SK-N-MC (cell line): ENCODE results near the gene CAPN2.
A peak's percentile ranks its signal among the peaks of the same experiment; 100 is the strongest.

Experiments used
- DNase-seq: peaks from one replicate; pipeline ENCODE4 v3.0.0-alpha.2; 2011; ENCODE audit warnings: low read depth, low spot score
- H3K27ac ChIP-seq: fragments of 200-600 bp; sonication (generic); 2 replicates; pipeline ENCODE4 v1.5.1; 2016; ENCODE audit warnings: mixed run types
- H3K36me3 ChIP-seq: fragments of 200-600 bp; sonication (generic); 2 replicates; pipeline ENCODE4 v1.6.1; 2017; ENCODE audit warnings: antibody characterized with exemption, low read length, mixed read lengths; ENCODE audit not compliant: insufficient read depth
- H3K4me3 ChIP-seq: fragments of 200-600 bp; sonication (generic); 2 replicates; pipeline ENCODE4 v1.5.1; 2016
- H3K9ac ChIP-seq: fragments of 200-600 bp; sonication (generic); 2 replicates; pipeline ENCODE4 v1.8.0; 2017; ENCODE audit warnings: mixed run types, mixed read lengths; ENCODE audit not compliant: insufficient read length
- H3K9me3 ChIP-seq: fragments of 200-600 bp; sonication (generic); 2 replicates; pipeline ENCODE4 v1.6.1; 2017; ENCODE audit warnings: low read depth, mild to moderate bottlenecking, antibody characterized with exemption, low read length, moderate library complexity, mixed read lengths
- EZH2 ChIP-seq: fragments of 200-600 bp; sonication (generic); IDR thresholded peaks from one replicate; pipeline ENCODE4 v1.6.1; 2017; ENCODE audit warnings: antibody characterized with exemption
- FOXP2 ChIP-seq: optimal IDR thresholded peaks from 2 replicates; pipeline ENCODE3; 2011; ENCODE audit warnings: mild to moderate bottlenecking, moderate library complexity; ENCODE audit not compliant: insufficient read depth; ENCODE audit errors: extremely low read length, control extremely low read depth
- POLR2AphosphoS5 ChIP-seq: IDR thresholded peaks from 2 replicates; pipeline ENCODE4 v1.6.1; 2012; ENCODE audit warnings: mild to moderate bottlenecking, low read depth, low read length, borderline replicate concordance

Gene CAPN2

GRCh38 chr1:223695941-223696340, 16.4 kb upstream of the CAPN2 start:
- Histone ChIP-seq H3K36me3 (no peaks in the 10 kb centered on the region), H3K27ac (no peak overlapping the region), H3K4me3 (no peak overlapping the region), H3K9ac (no peak overlapping the region), H3K9me3 (no peaks in the 10 kb centered on the region)
- TF ChIP-seq POLR2AphosphoS5 (no peak), EZH2 (no peak), FOXP2 (no peak)
- no peak for DNase-seq

DNA sequence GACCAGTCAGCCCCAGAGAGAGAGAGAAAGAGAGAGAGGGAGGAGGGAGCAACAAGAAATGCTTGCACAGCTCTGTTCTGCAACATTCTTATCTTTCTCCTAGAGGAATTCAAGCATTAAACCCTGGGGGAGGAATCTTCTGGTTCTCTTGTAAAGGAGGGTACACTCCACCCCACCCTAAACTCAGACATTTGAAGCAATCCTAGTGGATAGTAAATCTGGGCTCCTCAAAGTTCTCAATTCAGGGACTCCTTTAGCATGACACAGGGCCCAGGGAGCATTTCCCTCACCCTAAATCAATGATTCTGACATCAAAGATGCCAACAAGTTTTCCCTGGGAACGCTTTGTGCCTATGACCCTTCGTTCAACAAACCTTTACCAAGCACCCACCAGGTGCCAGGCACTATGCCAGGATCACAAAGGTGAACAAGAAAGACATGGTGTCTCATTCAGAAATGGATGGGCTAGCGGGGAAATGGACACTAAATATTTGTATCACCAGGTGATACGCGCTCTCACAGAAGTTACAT, 11.9 kb upstream of the CAPN2 start:
- no peak for DNase-seq
- Histone ChIP-seq H3K27ac (peak overlapping the region; percentile 86), H3K36me3 (no peaks in the 10 kb centered on the region), H3K9ac (no peak overlapping the region), H3K9me3 (no peaks in the 10 kb centered on the region), H3K4me3 (no peak overlapping the region)
- TF ChIP-seq EZH2 = no peak
- no peak for TF ChIP-seq POLR2AphosphoS5
- TF ChIP-seq FOXP2 = no peak

DNA sequence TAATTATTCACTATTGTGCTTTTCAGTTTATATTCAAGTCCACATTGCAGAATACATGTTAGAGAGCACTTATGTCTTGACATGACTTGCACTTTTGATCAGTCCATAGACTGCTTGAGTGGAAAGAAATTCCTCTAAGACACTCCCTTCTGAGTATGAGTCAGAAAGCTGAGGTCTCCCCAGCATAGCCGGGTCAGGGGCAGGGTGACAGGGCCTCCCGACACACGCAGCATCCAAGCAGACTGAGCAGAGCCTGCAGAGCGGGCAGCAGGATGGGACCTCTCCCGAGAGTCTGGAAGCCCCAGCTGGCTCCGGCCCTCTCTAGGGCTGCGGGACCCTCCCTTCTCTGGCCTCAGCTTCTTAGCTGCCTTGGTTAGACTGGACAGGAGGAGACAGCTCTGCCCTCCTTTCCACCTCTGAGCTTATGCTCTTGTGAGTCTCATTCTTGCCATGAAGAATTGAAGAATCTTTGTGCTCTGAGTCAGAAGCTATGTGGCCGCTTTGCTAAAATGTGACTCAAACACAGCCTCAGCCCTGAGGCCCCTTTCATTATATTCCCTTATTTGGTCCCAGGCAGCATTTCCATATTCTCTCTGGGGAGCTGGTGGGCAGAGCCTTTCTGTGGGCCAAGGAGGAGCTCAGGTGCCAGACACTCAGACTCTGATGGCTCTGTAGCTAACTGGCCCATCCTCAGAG, 11.2 kb upstream of the CAPN2 start:
- TF ChIP-seq POLR2AphosphoS5 = no peak
- TF ChIP-seq EZH2 = no peak
- no peak for TF ChIP-seq FOXP2
- no peaks in the 10 kb centered on the region for H3K36me3 ChIP-seq
- no peak overlapping the region; the same call in 1 of the 2 replicates for H3K4me3 ChIP-seq
- no peaks in the 10 kb centered on the region for H3K9me3 ChIP-seq
- H3K27ac ChIP-seq = peak overlapping the region; percentile 86
- no peak for DNase-seq
- H3K9ac ChIP-seq = peak overlapping the region; percentile 65

GRCh38 chr1:223702735-223703667, 9.3 kb upstream of the CAPN2 start:
- TF ChIP-seq POLR2AphosphoS5 (no peak), FOXP2 (no peak), EZH2 (no peak)
- no peaks in the 10 kb centered on the region for H3K9me3 ChIP-seq
- no peak overlapping the region for H3K4me3 ChIP-seq
- H3K36me3 ChIP-seq = no peaks in the 10 kb centered on the region
- peak overlapping the region; percentile 79 for H3K27ac ChIP-seq
- no peak for DNase-seq
- no peak overlapping the region for H3K9ac ChIP-seq

- no peaks in the 10 kb centered on the region for H3K9me3 ChIP-seq
- no peak for TF ChIP-seq POLR2AphosphoS5
- no peak for TF ChIP-seq FOXP2
- TF ChIP-seq EZH2 = no peak
- H3K27ac ChIP-seq = peak overlapping the region; percentile 79; the same call in 1 of the 2 replicates
- H3K9ac ChIP-seq = no peak overlapping the region
- H3K4me3 ChIP-seq = no peak overlapping the region
- DNase-seq = no peak
- no peaks in the 10 kb centered on the region for H3K36me3 ChIP-seq
Measured at GRCh38 chr1:223703668-223704013, 8.7 kb upstream of the CAPN2 start.

- no peak for DNase-seq
- Histone ChIP-seq H3K9me3 (no peaks in the 10 kb centered on the region), H3K36me3 (no peaks in the 10 kb centered on the region), H3K27ac (peak overlapping the region; percentile 79), H3K4me3 (peak overlapping the region; percentile 74), H3K9ac (peak overlapping the region; percentile 34)
- TF ChIP-seq POLR2AphosphoS5 (no peak; the same call in 1 of the 2 replicates), EZH2 (no peak), FOXP2 (no peak)
Measured at GRCh38 chr1:223704921-223705878, 7.1 kb upstream of the CAPN2 start.

GRCh38 chr1:223706077-223706973, 6.0 kb upstream of the CAPN2 start:
- no peaks in the 10 kb centered on the region for H3K36me3 ChIP-seq
- DNase-seq = peak; percentile 84
- no peaks in the 10 kb centered on the region for H3K9me3 ChIP-seq
- TF ChIP-seq EZH2 = no peak
- no peak for TF ChIP-seq POLR2AphosphoS5
- no peak for TF ChIP-seq FOXP2
- peak overlapping the region; percentile 50 for H3K9ac ChIP-seq
- peak overlapping the region; percentile 74 for H3K4me3 ChIP-seq
- peak overlapping the region; percentile 79 for H3K27ac ChIP-seq
